Right atrium auricular region (tissue), 2 donors: ENCODE results near the gene ANK2. TPM values are rescaled to one million over a fixed set of nuclear protein-coding genes. Genes with fewer than 3 reads are reported as not detected.
A peak's percentile ranks its signal among the peaks of the same experiment; 100 is the strongest.

Experiments used
- DNase-seq: peaks from one replicate; pipeline ENCODE4 v3.0.0-alpha.2; 2019; ENCODE audit warnings: low spot score
- H3K27ac ChIP-seq, 2 donors: fragments of 200-600 bp; sonication (generic); 1 replicate in 1 of 2; 2 replicates in 1 of 2; pipeline ENCODE4 v1.5.1; 2016 to 2019
- H3K27me3 ChIP-seq, 2 donors: fragments of 200-600 bp; sonication (generic); one replicate each; pipeline versions ENCODE4 v1.5.1 to v1.6.0; 2017 to 2019
- H3K36me3 ChIP-seq: fragments of 200-600 bp; sonication (generic); one replicate; pipeline ENCODE4 v1.5.1; 2016
- H3K4me1 ChIP-seq, 2 donors: fragments of 200-600 bp; sonication (generic); one replicate each; pipeline versions ENCODE4 v1.5.1 to v1.6.0; 2017 to 2019
- H3K4me3 ChIP-seq, 2 donors: fragments of 200-600 bp; sonication (generic); 1 replicate in 1 of 2; 2 replicates in 1 of 2; pipeline ENCODE4 v1.5.1; 2017 to 2019; ENCODE audit warnings: mild to moderate bottlenecking in 1 of 2, moderate library complexity in 1 of 2
- H3K9me3 ChIP-seq, 2 donors: fragments of 200-600 bp; sonication (generic); one replicate each; pipeline ENCODE4 v1.5.1; 2019
- CTCF ChIP-seq, 2 donors: fragments of 200-600 bp; sonication (generic); IDR thresholded peaks; one replicate each; pipeline ENCODE4 v1.5.1; 2019; ENCODE audit warnings: antibody characterized with exemption in 2 of 2
- total RNA-seq, 2 donors: library from RNA; depleted of rRNA; stranded (reverse); fragments of >200 nt; gene quantifications; one replicate each; pipeline ENCODE4 v1.1.0, GENCODE V29; 2016

The ANK2 gene
- total RNA-seq = 100 to 1,000 TPM; 169 to 332 TPM

GRCh38 chr4:113049421-113050370, at the start of gene ANK2:
Gene ANK2, plus strand, starts transcription at chr4:113049653. Its CDS starts 76 bp downstream, at chr4:113049729.
- no peak within 1 kb of the TSS for H3K27ac ChIP-seq
- TF ChIP-seq CTCF (IDR thresholded peaks at IDR 0.05) = no peak
- peak within 1 kb of the TSS; percentile 26 to 31 for H3K4me3 ChIP-seq

GRCh38 chr4:113003841-113004240, 45.6 kb upstream of the ANK2 start:
- no peak overlapping the region for H3K4me3 ChIP-seq
- no peaks in the 10 kb centered on the region for H3K9me3 ChIP-seq
- H3K36me3 ChIP-seq = no peaks in the 10 kb centered on the region
- no peak overlapping the region for H3K27ac ChIP-seq
- H3K27me3 ChIP-seq = no peaks in the 10 kb centered on the region
- no peak for DNase-seq
- H3K4me1 ChIP-seq = peaks cover 0 to 5% of the 10 kb centered on the region in 2 donors
- TF ChIP-seq CTCF (IDR thresholded peaks at IDR 0.05) = no peak

More at GRCh38 chr4:113049421-113050370, at the start of gene ANK2:
- Histone ChIP-seq H3K27me3 (no peaks in the 10 kb centered on the region), H3K36me3 (no peaks in the 10 kb centered on the region), H3K4me1 (peaks cover 0 to 7% of the 10 kb centered on the region in 2 donors), H3K9me3 (no peaks in the 10 kb centered on the region)
- no peak for DNase-seq

- Histone ChIP-seq H3K4me3 (no peak overlapping the region), H3K27me3 (no peaks in the 10 kb centered on the region), H3K36me3 (no peaks in the 10 kb centered on the region), H3K4me1 (peaks cover 0 to 5% of the 10 kb centered on the region in 2 donors), H3K27ac (no peak overlapping the region), H3K9me3 (no peaks in the 10 kb centered on the region)
- no peak for TF ChIP-seq CTCF (IDR thresholded peaks at IDR 0.05)
- DNase-seq = no peak
Observed at GRCh38 chr4:113004655-113005054, 44.8 kb upstream of the ANK2 start.

- Histone ChIP-seq H3K27me3 (no peaks in the 10 kb centered on the region), H3K9me3 (no peaks in the 10 kb centered on the region), H3K27ac (no peak overlapping the region), H3K36me3 (no peaks in the 10 kb centered on the region), H3K4me1 (no peaks in the 10 kb centered on the region), H3K4me3 (no peak overlapping the region)
- DNase-seq = no peak
- no peak for TF ChIP-seq CTCF (IDR thresholded peaks at IDR 0.05)
Observed at GRCh38 chr4:113006632-113007031, 42.8 kb upstream of the ANK2 start.

GRCh38 chr4:113007151-113007550, 42.3 kb upstream of the ANK2 start:
- Histone ChIP-seq H3K9me3 (no peaks in the 10 kb centered on the region), H3K4me1 (no peaks in the 10 kb centered on the region), H3K36me3 (no peaks in the 10 kb centered on the region), H3K27ac (no peak overlapping the region), H3K27me3 (no peaks in the 10 kb centered on the region), H3K4me3 (no peak overlapping the region)
- no peak for DNase-seq
- no peak for TF ChIP-seq CTCF (IDR thresholded peaks at IDR 0.05)
